PC-3 (cell line): ENCODE data around the gene LIG1. TPM values are rescaled to one million over a fixed set of nuclear protein-coding genes. Genes with fewer than 3 reads are reported as not detected.

Experiments used
- ATAC-seq: fragments of 200-7000 bp; cut with Tn5 transposase; 2 replicates; pipeline ENCODE4 v1.9.1; 2020; ENCODE audit warnings: mild to moderate bottlenecking, moderate library complexity
- BruUV-seq: library from RNA; stranded (reverse); fragments of 400-500 nt; replicated peaks from 2 replicates; lab custom pipeline; 2021; lab: Mats Ljungman, UMichigan
- CTCF ChIA-PET: fragments of 300-600 bp; sonication (Branson Sonifier 250); formaldehyde crosslinking; loops from one replicate; lab custom pipeline; 2022; ENCODE audit warnings: antibody characterized with exemption; lab: Charles Lee
- POLR2A ChIA-PET: fragments of 300-600 bp; sonication (Branson Sonifier 250); formaldehyde crosslinking; loops from one replicate; lab custom pipeline; 2022; ENCODE audit warnings: antibody characterized with exemption; ENCODE audit not compliant: unreplicated experiment; lab: Charles Lee
- DNase-seq: peaks from one replicate; pipeline ENCODE4 v3.0.0-alpha.2; 2015
- H2AFZ ChIP-seq: fragments of 300-600 bp; sonication (generic); 2 replicates; pipeline ENCODE4 v1.6.0; 2016; ENCODE audit warnings: antibody characterized with exemption, low read length
- H3F3A ChIP-seq: fragments of 300-600 bp; sonication (generic); one replicate; pipeline ENCODE4 v1.6.0; 2017; ENCODE audit warnings: antibody characterized with exemption, low read length, control low read depth, mild to moderate bottlenecking; ENCODE audit not compliant: unreplicated experiment
- H3K27ac ChIP-seq: fragments of 300-600 bp; sonication (generic); 2 replicates; pipeline ENCODE4 v1.5.1; 2016; ENCODE audit warnings: mild to moderate bottlenecking, low read length
- H3K27me3 ChIP-seq: fragments of 300-600 bp; sonication (generic); 2 replicates; pipeline ENCODE4 v1.6.1; 2016; ENCODE audit warnings: low read length, mixed read lengths
- H3K36me3 ChIP-seq: fragments of 300-600 bp; sonication (generic); 2 replicates; pipeline ENCODE4 v1.6.1; 2016; ENCODE audit warnings: low read depth, mixed run types, low read length, mixed read lengths
- H3K4me1 ChIP-seq: fragments of 300-600 bp; sonication (generic); 2 replicates; pipeline ENCODE4 v1.5.1; 2016; ENCODE audit warnings: low read length; ENCODE audit not compliant: insufficient read depth
- H3K4me2 ChIP-seq: fragments of 300-600 bp; sonication (generic); 2 replicates; pipeline ENCODE4 v1.6.0; 2016; ENCODE audit warnings: low read length
- H3K4me3 ChIP-seq: fragments of 300-600 bp; sonication (generic); 2 replicates; pipeline ENCODE4 v1.5.1; 2016; ENCODE audit warnings: mild to moderate bottlenecking, low read length, mixed read lengths
- H3K79me2 ChIP-seq: fragments of 300-600 bp; sonication (generic); 2 replicates; pipeline ENCODE4 v1.6.1; 2017; ENCODE audit warnings: low read length, mixed read lengths
- H3K9ac ChIP-seq: fragments of 300-600 bp; sonication (generic); 2 replicates; pipeline ENCODE4 v1.6.0; 2016; ENCODE audit warnings: mild to moderate bottlenecking, low read length
- H3K9me2 ChIP-seq: fragments of 300-600 bp; sonication (generic); replicated peaks from 2 replicates; pipeline ENCODE4 v1.6.1; 2016; ENCODE audit warnings: mixed run types, low read length, mixed read lengths
- H3K9me3 ChIP-seq: fragments of 300-600 bp; sonication (generic); 2 replicates; pipeline ENCODE4 v1.6.1; 2016; ENCODE audit warnings: low read length, mixed read lengths
- H4K20me1 ChIP-seq: fragments of 300-600 bp; sonication (generic); 2 replicates; pipeline ENCODE4 v1.6.1; 2016; ENCODE audit warnings: low read length, mixed read lengths
- EZH2 ChIP-seq: fragments of 300-600 bp; sonication (generic); IDR thresholded peaks from one replicate; pipeline ENCODE4 v1.6.1; 2017; ENCODE audit warnings: antibody characterized with exemption, mild to moderate bottlenecking, low read length; ENCODE audit not compliant: unreplicated experiment
- EZH2phosphoT487 ChIP-seq: fragments of 300-600 bp; sonication (generic); IDR thresholded peaks from 2 replicates; pipeline ENCODE4 v1.6.1; 2018; ENCODE audit warnings: mild to moderate bottlenecking, antibody characterized with exemption, low read length, borderline replicate concordance
- intact Hi-C: fragments of 100-400 bp; cut with micrococcal nuclease; formaldehyde crosslinking; loops from 2 replicates; pipeline ENCODE4 v1.9.0; 2023
- total RNA-seq: library from RNA; depleted of rRNA; stranded (reverse); fragments of >200 nt; gene quantifications from 2 replicates; pipeline ENCODE4 v1.2.3, GENCODE V29; 2014
- TF ChIP-seq, protein P1 (sequence below): fragments of 300-600 bp; sonication (generic); conservative IDR thresholded peaks from 2 replicates; pipeline ENCODE4 v1.5.1; 2017; ENCODE audit warnings: antibody characterized with exemption, low read depth, mild to moderate bottlenecking, low read length

Gene LIG1
- total RNA-seq, 1 experiment from 2014 or later = 67.5 TPM

DNA sequence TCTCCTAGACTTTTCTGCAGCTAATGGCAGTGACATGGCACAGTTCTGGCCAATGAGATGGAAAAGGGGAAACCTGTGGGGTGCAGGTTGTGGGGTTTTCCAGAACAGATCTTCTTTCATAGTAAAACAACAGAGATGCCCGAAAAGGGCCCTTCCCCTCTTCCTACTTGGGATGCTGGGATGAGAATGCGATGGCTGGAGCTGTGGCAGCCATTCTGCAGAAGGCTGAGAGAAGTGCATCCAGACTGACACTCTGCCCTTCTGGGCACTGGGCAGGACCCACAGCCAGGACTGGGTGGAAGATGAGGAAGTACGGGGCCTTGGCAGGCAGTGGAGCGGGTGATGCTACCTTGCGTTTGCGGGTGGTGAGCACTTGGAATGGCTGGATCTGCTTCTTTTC lies 42.6 kb downstream of the LIG1 start:
- ATAC-seq = no peak
- no TSS peak for BruUV-seq
- Histone ChIP-seq H3K36me3 (peaks cover 8% of the 10 kb centered on the region), H3K4me1 (peaks cover 18% of the 10 kb centered on the region), H4K20me1 (no peaks in the 10 kb centered on the region), H3K27ac (no peak overlapping the region), H3K79me2 (no peaks in the 10 kb centered on the region), H2AFZ (no peak overlapping the region), H3K9me2 (no peaks in the 10 kb centered on the region), H3K4me3 (no peak overlapping the region), H3K9ac (no peak overlapping the region), H3K4me2 (no peak overlapping the region), H3F3A (no peaks in the 10 kb centered on the region), H3K9me3 (no peaks in the 10 kb centered on the region), H3K27me3 (no peaks in the 10 kb centered on the region)
- CTCF ChIA-PET = no interaction called here
- POLR2A ChIA-PET = no interaction called here
- no peak for TF ChIP-seq EZH2
- TF ChIP-seq EZH2phosphoT487 = no peak
- TF ChIP-seq, protein P1, sequence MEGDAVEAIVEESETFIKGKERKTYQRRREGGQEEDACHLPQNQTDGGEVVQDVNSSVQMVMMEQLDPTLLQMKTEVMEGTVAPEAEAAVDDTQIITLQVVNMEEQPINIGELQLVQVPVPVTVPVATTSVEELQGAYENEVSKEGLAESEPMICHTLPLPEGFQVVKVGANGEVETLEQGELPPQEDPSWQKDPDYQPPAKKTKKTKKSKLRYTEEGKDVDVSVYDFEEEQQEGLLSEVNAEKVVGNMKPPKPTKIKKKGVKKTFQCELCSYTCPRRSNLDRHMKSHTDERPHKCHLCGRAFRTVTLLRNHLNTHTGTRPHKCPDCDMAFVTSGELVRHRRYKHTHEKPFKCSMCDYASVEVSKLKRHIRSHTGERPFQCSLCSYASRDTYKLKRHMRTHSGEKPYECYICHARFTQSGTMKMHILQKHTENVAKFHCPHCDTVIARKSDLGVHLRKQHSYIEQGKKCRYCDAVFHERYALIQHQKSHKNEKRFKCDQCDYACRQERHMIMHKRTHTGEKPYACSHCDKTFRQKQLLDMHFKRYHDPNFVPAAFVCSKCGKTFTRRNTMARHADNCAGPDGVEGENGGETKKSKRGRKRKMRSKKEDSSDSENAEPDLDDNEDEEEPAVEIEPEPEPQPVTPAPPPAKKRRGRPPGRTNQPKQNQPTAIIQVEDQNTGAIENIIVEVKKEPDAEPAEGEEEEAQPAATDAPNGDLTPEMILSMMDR = no peak
- DNase-seq = no peak
- intact Hi-C loops = no loop called here

DNA sequence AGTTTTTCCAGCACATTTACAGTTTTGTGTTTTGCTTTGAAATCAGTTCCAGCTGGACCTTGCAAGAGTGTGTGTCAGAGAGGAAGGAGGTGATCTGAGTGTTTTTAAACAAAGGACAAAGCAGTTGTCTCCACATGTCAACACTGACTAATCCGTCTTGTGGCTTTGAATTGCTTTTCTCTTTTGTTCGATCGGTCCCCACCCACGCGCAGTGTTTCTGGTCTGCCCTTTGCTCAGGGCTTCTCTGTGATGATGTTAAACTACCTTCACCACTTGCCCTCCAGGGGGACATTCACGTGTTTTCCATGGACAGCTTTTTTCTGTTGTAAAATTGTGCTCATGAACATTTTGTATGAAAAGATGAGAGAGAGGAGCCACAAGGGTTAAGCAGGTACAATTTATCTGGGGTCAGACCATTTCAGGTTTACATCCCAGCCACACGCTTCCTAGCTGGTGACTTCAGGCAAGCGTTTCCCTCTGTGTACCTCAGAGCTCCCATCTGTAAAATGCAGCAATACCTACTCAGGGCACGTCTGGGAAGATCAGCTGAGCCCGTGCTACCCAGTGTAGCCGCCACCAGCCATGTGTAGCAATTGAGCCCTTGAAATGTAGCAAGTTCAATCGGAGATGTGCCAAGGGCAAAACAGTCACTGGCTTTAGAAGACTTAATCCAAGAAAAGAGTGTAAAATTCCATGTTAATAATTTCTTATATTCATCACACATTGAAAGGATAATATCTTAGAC lies 46.1 kb downstream of the LIG1 start:
- no peaks in the 10 kb centered on the region for H3K79me2 ChIP-seq
- no peak overlapping the region for H2AFZ ChIP-seq
- no TSS peak for BruUV-seq
- intact Hi-C loops = no loop called here
- POLR2A ChIA-PET = no interaction called here
- H3K4me1 ChIP-seq = peaks cover 26% of the 10 kb centered on the region
- peak; percentile 84 for DNase-seq
- ATAC-seq = peak; percentile 86
- H3K9ac ChIP-seq = no peak overlapping the region
- no peaks in the 10 kb centered on the region for H3K9me2 ChIP-seq
- no peaks in the 10 kb centered on the region for H4K20me1 ChIP-seq
- TF ChIP-seq EZH2 (no peak), EZH2phosphoT487 (no peak)
- TF ChIP-seq, protein P1 = peak; percentile 44
- no peaks in the 10 kb centered on the region for H3K27me3 ChIP-seq
- peak overlapping the region; percentile 19; the same call in 1 of the 2 replicates for H3K4me2 ChIP-seq
- H3K9me3 ChIP-seq = no peaks in the 10 kb centered on the region
- peak overlapping the region; percentile 37 for H3K27ac ChIP-seq
- H3K4me3 ChIP-seq = no peak overlapping the region
- CTCF ChIA-PET = interaction anchor here (0.5 to 1.0 kb wide), 2 partner anchors 8 to 14 kb away, joined by 5 to 11 read pairs; partner anchors contain the start of gene PLA2G4C
- peaks cover 14% of the 10 kb centered on the region for H3K36me3 ChIP-seq
- no peaks in the 10 kb centered on the region for H3F3A ChIP-seq

DNA sequence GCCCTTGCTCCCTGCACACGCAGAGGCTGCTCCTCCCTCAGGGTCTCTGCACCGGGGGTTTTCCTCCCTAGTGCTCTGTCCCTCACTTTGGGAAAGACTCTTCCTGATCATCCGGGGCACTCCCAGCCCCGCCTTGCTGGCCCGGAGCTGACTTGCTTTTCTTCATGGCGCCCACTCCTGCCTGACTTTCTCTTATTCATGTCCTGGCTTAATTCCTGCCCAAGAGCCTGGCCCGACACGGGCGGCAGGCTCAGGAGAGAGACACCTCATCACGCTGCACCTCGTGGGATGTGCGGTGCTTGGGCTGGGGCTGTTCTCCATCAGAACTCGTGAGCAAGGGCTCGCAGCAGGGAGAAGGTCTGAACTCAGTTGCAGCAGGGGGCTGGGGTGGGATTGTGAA lies 47.7 kb downstream of the LIG1 start:
- ChIA-PET POLR2A (interaction anchor here (0.5 to 0.6 kb wide), 2 partner anchors 12 to 27 kb away, joined by 3 read pairs; no protein-coding TSS in a partner anchor), CTCF (no interaction called here)
- Histone ChIP-seq H3K4me1 (peaks cover 26% of the 10 kb centered on the region), H3K36me3 (peaks cover 16% of the 10 kb centered on the region), H3K4me3 (no peak overlapping the region), H2AFZ (no peak overlapping the region), H3K9ac (no peak overlapping the region), H3K27ac (peak overlapping the region; percentile 32; the same call in 1 of the 2 replicates), H3K4me2 (no peak overlapping the region), H3K27me3 (no peaks in the 10 kb centered on the region), H4K20me1 (no peaks in the 10 kb centered on the region), H3K9me3 (no peaks in the 10 kb centered on the region), H3K79me2 (no peaks in the 10 kb centered on the region), H3K9me2 (no peaks in the 10 kb centered on the region), H3F3A (no peaks in the 10 kb centered on the region)
- intact Hi-C loops = no loop called here
- DNase-seq (no peak), ATAC-seq (peak; percentile 5)
- no TSS peak for BruUV-seq
- TF ChIP-seq EZH2 = no peak
- no peak for TF ChIP-seq EZH2phosphoT487
- TF ChIP-seq, protein P1 = no peak
